HG03460 (cell line): ENCODE data around the gene PDGFRB.

Experiments used
- ATAC-seq: cut with Tn5 transposase; IDR thresholded peaks from one replicate; pipeline ENCODE4 v1.9.1; 2021; ENCODE audit not compliant: unreplicated experiment

Gene PDGFRB

DNA sequence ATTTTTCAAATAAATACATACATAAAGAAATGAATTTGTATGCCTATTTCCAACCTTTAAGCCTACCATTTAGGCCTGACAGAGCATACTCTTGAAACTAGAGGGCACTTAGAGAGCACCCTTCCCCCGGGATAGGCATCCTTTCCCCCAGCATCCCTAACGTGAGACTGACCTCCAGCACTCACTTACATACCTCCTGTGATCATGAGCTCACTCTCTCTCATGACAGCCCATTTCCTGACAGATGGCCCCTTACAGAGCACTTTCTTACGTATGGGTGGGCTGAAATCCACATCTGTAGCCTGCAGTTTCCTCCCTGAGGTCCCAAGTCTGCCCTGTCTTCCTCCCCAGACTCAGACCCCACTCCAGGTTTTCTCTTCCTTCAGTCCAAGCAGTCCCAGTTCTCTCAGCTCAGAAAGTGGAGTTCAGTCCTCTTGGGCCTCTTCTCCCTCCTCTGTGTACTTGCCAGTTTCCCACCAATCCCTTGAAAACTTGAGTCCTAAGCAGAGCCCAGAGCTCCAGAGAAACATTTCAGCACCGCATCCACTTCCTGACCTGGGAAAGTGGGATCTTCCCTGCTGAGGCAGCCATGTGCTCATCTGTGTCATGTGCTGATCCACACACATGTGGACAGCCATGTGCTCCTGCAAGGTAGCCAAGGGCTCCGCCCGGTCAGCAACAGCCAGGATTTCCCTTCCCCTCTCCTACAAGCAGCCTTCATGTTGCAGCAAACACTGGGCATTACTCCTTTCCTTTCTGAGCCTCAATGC, 8.8 kb upstream of the PDGFRB start:
- no peak for ATAC-seq

DNA sequence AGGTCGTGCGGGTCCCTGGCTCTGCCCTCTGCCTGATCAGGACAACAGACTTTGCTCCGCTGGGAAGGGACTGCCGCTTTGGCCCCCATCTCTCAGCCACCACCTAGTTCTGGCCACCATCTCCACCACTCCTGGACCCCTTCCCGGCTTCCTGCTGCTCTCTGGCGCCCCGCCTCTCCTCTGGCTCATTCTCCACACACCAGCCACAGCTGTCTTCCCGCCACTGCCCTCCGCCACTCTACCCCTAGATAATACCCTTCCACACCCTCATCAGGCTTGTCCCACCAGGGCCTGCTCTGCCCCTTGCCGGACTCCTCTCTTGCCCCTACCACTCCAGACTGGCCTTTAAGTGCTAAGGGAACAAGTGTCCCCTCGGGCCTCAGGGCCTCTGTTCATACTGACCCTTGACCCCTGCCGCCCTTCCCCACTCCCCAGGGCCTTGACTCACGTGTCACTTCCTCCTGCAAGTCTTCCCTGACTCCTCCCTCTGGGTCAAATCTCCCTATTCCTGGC, 8.0 kb upstream of the PDGFRB start:
- ATAC-seq, result no peak

DNA sequence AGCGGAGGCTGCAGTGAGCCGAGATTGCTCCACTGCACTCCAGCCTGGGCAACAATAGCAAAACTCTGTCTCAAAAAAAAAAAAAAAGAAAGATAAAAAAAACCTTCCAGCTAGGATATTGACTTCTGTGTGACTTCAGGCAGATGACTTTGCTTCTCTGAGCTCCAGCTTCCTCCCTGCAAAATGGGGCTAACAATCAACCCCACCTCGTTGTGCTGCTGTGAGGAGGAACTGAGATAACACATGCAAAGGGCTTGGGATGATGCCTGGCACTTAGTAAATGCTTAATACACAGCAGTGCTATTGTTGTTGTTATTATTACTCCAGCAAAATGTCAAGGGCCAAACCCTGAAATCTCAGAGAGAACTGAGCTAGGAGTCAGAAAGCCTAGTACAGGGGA, 7.4 kb upstream of the PDGFRB start:
- ATAC-seq, result no peak

DNA sequence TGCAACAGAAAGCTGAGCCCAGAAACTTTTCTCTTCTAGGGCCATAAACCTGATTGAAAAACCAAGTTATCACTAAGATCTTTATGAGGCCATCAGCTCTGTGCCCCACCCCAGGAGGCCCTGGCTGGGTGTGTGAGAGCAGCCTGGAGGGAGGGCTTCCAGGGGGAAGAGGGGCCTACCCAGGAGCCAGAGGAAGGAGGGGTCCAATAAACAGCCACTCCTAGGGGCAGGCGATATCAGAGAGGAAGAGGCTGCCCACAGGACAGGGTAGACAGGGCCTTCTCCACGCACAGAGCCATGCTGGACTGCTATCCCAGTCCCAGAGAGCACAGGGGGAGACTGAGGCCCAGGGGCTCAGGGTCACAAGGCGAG, 6.5 kb upstream of the PDGFRB start:
- no peak for ATAC-seq

- ATAC-seq, result peak; percentile 81
Observed at GRCh38 chr5:150161242-150162141, 5.8 kb upstream of the PDGFRB start.

GRCh38 chr5:150160448-150161081, 4.9 kb upstream of the PDGFRB start:
- no peak for ATAC-seq

DNA sequence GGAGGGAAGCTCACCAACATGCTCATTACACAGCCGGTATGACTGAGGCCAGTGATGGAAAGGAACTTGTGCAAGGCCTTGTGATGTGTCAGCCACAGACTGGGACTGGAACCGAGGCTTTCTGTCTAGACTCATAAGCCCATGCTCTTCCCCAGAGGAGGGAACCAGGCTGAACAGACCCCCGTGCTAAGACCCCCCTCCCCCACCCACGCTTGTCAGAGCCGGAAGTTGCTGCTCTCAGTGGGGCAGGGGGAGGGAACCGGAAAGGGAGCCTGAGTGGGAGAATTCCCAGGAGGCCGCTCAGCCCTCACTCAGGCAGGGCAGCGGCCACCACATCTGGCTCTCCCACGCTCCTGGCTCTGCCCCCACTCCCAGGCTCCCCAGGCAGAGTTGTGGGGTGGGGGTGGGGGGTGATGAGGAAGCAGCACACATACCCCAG, 4.1 kb upstream of the PDGFRB start:
- ATAC-seq, result no peak

DNA sequence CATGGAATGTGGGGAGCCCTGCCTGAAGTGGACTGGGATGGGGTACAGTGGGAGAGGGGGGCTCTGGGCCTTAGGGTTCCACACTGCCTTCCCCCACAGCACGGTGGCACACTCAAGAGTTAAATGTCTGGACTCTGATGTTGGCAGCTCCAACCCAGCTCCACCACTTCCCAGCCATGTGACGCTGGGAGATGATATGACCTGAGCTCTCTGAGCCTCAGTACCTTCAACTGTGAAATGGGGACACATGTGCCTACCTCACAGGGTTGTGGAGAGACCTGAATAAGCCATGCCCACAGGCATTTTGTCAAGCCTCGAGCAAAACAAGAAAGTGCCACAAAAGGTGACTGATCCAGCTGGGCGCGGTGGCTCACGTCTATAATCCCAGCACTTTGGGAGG, 3.4 kb upstream of the PDGFRB start:
- no peak for ATAC-seq

- no peak for ATAC-seq
Observed at GRCh38 chr5:150158170-150158949, 2.7 kb upstream of the PDGFRB start.

DNA sequence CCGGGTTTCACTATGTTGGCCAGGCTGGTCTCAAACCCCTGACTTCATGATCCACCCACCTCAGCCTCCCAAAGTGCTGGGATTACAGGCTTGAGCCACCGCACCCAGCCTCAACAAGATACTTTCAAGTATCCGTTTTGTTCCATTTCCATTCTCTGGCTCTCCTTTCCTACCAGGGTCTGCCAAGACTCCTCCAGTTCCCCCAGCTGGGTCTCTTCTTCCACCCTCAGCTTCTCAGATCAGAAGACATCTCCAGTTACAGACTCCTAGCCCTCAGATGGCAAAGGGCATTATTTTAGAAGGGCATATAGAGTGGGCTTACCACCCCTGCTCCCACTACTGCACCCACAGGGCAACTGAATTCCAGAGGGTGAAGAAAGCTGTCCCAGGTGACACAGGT, 1.5 kb upstream of the PDGFRB start:
- no peak for ATAC-seq

- no peak for ATAC-seq
Observed at GRCh38 chr5:150156540-150156939, 895 bp upstream of the PDGFRB start.

GRCh38 chr5:150156027-150156368, 353 bp upstream of the PDGFRB start:
- ATAC-seq, result no peak

- ATAC-seq, result no peak
Observed at GRCh38 chr5:150154618-150155128, 972 bp downstream of the PDGFRB start.

- no peak for ATAC-seq
Observed at GRCh38 chr5:150153957-150154617, 1.6 kb downstream of the PDGFRB start.

- no peak for ATAC-seq
Observed at GRCh38 chr5:150153483-150153882, 2.2 kb downstream of the PDGFRB start.

- no peak for ATAC-seq
Observed at GRCh38 chr5:150152636-150153462, 2.8 kb downstream of the PDGFRB start.

- no peak for ATAC-seq
Observed at GRCh38 chr5:150149618-150150017, 6.0 kb downstream of the PDGFRB start.

GRCh38 chr5:150148117-150148927, 7.3 kb downstream of the PDGFRB start:
- no peak for ATAC-seq
